Lower lobe of right lung (tissue), 2 donors: ENCODE results near the gene CCL22. TPM values are rescaled to one million over a fixed set of nuclear protein-coding genes. Genes with fewer than 3 reads are reported as not detected.
"Not testable (repeated sequence)": the region's sequence is repeated elsewhere in the genome, so short reads cannot be mapped to it uniquely, and the experiment has no call there.

ENCODE experiments used
- ATAC-seq, 2 donors: fragments of 200-7000 bp; cut with Tn5 transposase; one replicate each; pipeline ENCODE4 v1.9.1; 2020 to 2022; ENCODE audit warnings: mild to moderate bottlenecking in 2 of 2, moderate library complexity in 2 of 2
- DNase-seq: peaks from one replicate; pipeline ENCODE4 v3.0.0-alpha.2; 2020
- H3K27ac ChIP-seq: fragments of 200-600 bp; one replicate; pipeline ENCODE4 v1.8.0; 2022
- H3K27me3 ChIP-seq: fragments of 200-600 bp; one replicate; pipeline ENCODE4 v1.8.0; 2022; ENCODE audit warnings: low read depth
- H3K36me3 ChIP-seq: fragments of 200-600 bp; one replicate; pipeline ENCODE4 v1.8.0; 2022; ENCODE audit warnings: mild to moderate bottlenecking
- H3K4me1 ChIP-seq: fragments of 200-600 bp; one replicate; pipeline ENCODE4 v1.8.0; 2022
- H3K4me3 ChIP-seq: fragments of 200-600 bp; one replicate; pipeline ENCODE4 v1.8.0; 2022; ENCODE audit warnings: mild to moderate bottlenecking
- H3K9me3 ChIP-seq: fragments of 200-600 bp; one replicate; pipeline ENCODE4 v1.8.0; 2022
- CTCF ChIP-seq: fragments of 200-600 bp; IDR thresholded peaks from one replicate; pipeline ENCODE4 v1.8.0; 2022; ENCODE audit warnings: antibody characterized with exemption, mild to moderate bottlenecking
- intact Hi-C: fragments of 100-400 bp; cut with DNase I; formaldehyde crosslinking; loops from one replicate; pipeline ENCODE4 v1.11.0; 2022
- total RNA-seq: library from RNA; stranded (reverse); fragmentation: NEBNext Ultra II Directional; extraction: Animal tissue kit (Norgen Biotek cat#: 25700); gene quantifications from one replicate; pipeline ENCODE4 v1.2.1, GENCODE V29; 2021
- donor health status: DM: no; HTN: yes; CAD: no; lungs with severe emphysema.

CCL22 gene
- total RNA-seq, 1 donor from 2014 or later: 2.0 TPM

DNA sequence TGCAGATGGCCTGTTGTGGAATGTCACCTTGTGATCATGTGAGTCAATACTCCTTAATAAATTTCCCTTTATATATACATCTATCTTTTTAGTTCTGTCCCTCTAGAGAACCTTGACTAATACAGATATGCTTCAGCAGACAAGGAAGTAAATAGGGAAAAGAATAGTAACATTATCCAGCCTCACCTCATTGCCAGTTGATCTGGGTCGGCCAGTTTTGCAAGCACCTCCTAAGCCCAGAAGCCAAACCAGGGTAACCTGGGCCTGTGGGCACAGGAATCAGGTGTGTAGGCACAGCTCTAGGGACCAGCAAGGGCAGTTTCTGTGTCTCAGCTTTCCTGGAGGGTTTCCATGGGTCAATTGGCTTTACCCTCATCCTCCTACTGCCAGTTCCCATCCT is 34.1 kb downstream of the CCL22 start:
- no peak overlapping the region for H3K4me3 ChIP-seq
- DNase-seq (no peak), ATAC-seq (peak in 1 of 2 donors; percentile 59)
- TF ChIP-seq CTCF: no peak
- H3K27ac ChIP-seq: no peak overlapping the region
- H3K9me3 ChIP-seq: no peaks in the 10 kb centered on the region
- intact Hi-C loops: no loop called here
- no peaks in the 10 kb centered on the region for H3K36me3 ChIP-seq
- peaks cover 7% of the 10 kb centered on the region for H3K4me1 ChIP-seq
- H3K27me3 ChIP-seq: no peaks in the 10 kb centered on the region

DNA sequence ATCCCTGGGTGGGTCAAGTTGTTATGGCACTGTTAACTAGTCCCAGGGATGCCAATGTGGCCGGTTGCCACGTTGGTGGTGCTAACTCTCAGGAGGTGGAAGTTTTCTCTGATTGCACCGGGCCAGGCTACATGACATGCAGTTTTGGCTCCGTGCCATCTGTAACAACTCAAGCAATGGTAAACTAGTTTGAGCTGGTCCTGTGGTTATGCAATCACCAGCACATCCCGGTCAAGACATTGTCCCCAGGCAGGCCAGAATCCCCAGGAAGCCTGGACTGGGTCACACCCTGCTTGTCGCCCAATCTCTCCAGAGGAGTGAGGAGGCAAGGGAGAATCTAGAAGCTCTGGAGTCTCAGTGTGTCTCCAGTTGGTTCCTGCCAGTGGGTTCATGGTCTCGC is 35.9 kb downstream of the CCL22 start:
- Histone ChIP-seq H3K27me3 (no peaks in the 10 kb centered on the region), H3K4me1 (no peaks in the 10 kb centered on the region), H3K4me3 (no peak overlapping the region), H3K27ac (no peak overlapping the region), H3K9me3 (no peaks in the 10 kb centered on the region), H3K36me3 (no peaks in the 10 kb centered on the region)
- ATAC-seq (no peak), DNase-seq (no peak)
- no peak for TF ChIP-seq CTCF
- intact Hi-C loops: no loop called here

DNA sequence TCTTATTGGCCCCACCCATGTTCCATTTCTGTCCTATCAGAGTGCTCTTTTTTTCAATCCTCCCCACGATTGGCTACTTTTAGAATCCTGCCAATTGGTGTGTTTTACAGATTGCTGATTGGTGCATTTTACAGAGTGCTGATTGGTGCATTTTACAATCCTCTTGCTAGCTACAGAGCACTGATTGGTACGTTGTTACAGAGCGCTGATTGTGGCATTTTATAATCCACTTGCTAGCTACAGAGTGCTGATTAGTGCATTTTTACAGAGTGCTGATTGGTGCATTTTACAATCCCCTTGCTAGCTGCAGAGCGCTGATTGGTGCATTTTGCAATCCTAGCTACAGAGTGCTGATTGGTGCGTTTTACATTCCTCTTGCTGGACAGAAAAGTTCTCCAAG is 36.4 kb downstream of the CCL22 start:
- no peak overlapping the region for H3K4me3 ChIP-seq
- no peak for TF ChIP-seq CTCF
- intact Hi-C loops: no loop called here
- no peaks in the 10 kb centered on the region for H3K4me1 ChIP-seq
- H3K27me3 ChIP-seq: no peaks in the 10 kb centered on the region
- no peak overlapping the region for H3K27ac ChIP-seq
- no peaks in the 10 kb centered on the region for H3K36me3 ChIP-seq
- H3K9me3 ChIP-seq: no peaks in the 10 kb centered on the region
- DNase-seq: no peak
- ATAC-seq: no peak

DNA sequence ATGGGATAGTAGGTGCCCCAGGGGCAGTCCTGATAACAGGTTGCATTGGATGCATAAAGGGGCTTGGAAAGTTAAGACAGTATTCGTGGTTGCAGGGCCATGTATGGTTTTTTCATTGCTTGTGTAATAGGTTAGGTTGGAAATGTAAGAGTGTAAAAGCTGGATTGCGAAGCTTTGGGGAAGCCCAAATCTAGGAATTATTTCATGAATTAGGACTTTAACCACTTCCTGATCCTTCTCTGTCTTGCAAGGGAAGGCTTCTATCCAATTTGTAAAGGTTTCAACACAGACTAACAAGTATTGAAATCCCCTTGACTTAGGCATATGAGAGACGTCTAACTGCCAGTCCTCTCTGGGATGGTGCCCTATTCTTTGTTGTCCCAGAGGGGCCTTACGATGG is 38.2 kb downstream of the CCL22 start:
- ATAC-seq (no peak), DNase-seq (no peak)
- H3K27me3 ChIP-seq: no peaks in the 10 kb centered on the region
- no peak overlapping the region for H3K4me3 ChIP-seq
- intact Hi-C loops: no loop called here
- no peaks in the 10 kb centered on the region for H3K4me1 ChIP-seq
- H3K27ac ChIP-seq: no peak overlapping the region
- H3K36me3 ChIP-seq: no peaks in the 10 kb centered on the region
- H3K9me3 ChIP-seq: no peaks in the 10 kb centered on the region
- TF ChIP-seq CTCF: no peak

DNA sequence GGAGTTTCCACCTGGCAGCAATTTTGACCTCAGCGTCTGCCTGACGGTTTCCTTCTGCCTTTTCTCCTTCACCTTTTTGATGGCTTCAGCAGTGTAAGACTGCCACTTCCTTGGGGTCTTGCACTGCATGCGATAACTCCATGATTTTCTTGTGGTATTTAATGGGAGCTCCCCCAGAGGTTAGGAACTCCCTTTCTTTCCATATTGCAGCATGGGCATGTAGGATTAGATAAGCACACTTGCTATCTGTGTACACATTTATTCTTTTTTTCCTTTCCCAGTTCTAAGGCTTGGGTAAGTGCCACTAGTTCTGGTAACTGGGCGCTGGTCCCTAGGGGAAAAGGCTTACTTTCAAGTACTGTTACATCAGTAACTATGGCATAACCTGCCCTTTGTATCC is 38.9 kb downstream of the CCL22 start:
- H3K4me3 ChIP-seq, H3K27ac ChIP-seq, intact Hi-C loops: not testable (repeated sequence)

GRCh38 chr16:57401943-57402640 is 43.5 kb downstream of the CCL22 start:
- Histone ChIP-seq H3K27me3 (no peaks in the 10 kb centered on the region), H3K4me1 (no peaks in the 10 kb centered on the region), H3K4me3 (no peak overlapping the region), H3K27ac (no peak overlapping the region), H3K36me3 (no peaks in the 10 kb centered on the region), H3K9me3 (no peaks in the 10 kb centered on the region)
- no peak for ATAC-seq
- intact Hi-C loops: no loop called here
- no peak for DNase-seq
- no peak for TF ChIP-seq CTCF

More for the DNA sequence above, 38.9 kb downstream of the CCL22 start:
- not testable (repeated sequence) for H3K4me1 ChIP-seq, H3K9me3 ChIP-seq, H3K36me3 ChIP-seq, DNase-seq, ATAC-seq, H3K27me3 ChIP-seq
